HUES64 (cell line): ENCODE results near the gene FGF19.
"Not testable (repeated sequence)": the region's sequence is repeated elsewhere in the genome, so short reads cannot be mapped to it uniquely, and the experiment has no call there.

ENCODE experiments used
- H3K27ac ChIP-seq: 2 replicates; pipeline ENCODE4 v1.7.0; 2013; ENCODE audit warnings: low read depth, low read length, inconsistent platforms
- H3K27me3 ChIP-seq: 2 replicates; pipeline ENCODE4 v1.6.1; 2013; ENCODE audit warnings: mild to moderate bottlenecking, low read length; ENCODE audit not compliant: insufficient read depth
- H3K36me3 ChIP-seq: 2 replicates; pipeline ENCODE4 v1.6.1; 2013; ENCODE audit warnings: mild to moderate bottlenecking, low read length; ENCODE audit not compliant: insufficient read depth
- H3K4me1 ChIP-seq: 2 replicates; pipeline ENCODE4 v1.6.1; 2013; ENCODE audit warnings: mild to moderate bottlenecking, low read length, moderate library complexity; ENCODE audit not compliant: insufficient read depth
- H3K4me3 ChIP-seq: 2 replicates; pipeline ENCODE4 v1.5.1; 2013; ENCODE audit warnings: mild to moderate bottlenecking, low read length, moderate library complexity
- H3K9ac ChIP-seq: 2 replicates; pipeline ENCODE4 v1.6.1; 2013; ENCODE audit warnings: mild to moderate bottlenecking, low read depth, low read length
- H3K9me3 ChIP-seq: 2 replicates; pipeline ENCODE4 v1.6.1; 2013; ENCODE audit warnings: low read depth, low read length; ENCODE audit not compliant: insufficient read depth
- WGBS: fragments of 150-250, 120-280 bp; methylation state at CpG from one replicate; pipeline ENCODE4 v1.1.7; 2013; ENCODE audit warnings: missing lambda C conversion rate; 5-methylcytosine and 5-hydroxymethylcytosine counted together

The FGF19 gene

DNA sequence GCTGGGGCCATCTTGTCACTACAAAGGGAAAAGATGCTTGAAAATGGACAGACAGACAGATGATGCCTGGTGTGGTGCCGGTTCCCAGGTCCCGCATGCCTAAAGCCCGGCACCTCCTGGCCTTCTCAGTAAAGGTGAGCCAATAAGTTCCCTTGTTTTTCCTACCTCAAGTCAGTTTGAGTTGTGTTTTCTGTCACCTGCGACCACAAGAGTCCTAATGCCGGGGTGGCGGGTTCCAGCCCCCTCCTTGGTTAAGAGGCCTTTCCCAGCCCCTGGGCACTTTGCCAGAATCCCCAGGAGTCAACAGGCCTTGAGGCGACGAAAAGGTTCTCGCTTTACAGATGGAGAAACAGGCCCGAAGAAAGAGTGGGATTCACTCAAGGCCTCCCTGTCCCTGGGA is 9.0 kb downstream of the FGF19 start:
- H3K27ac ChIP-seq = no peak overlapping the region
- H3K9ac ChIP-seq = no peak overlapping the region
- no peaks in the 10 kb centered on the region for H3K27me3 ChIP-seq
- 87% methylated on average over 10 of the region's 10 CpGs for WGBS
- no peaks in the 10 kb centered on the region for H3K9me3 ChIP-seq
- H3K4me1 ChIP-seq = peaks cover 2% of the 10 kb centered on the region; the same call in 1 of the 2 replicates
- peaks cover 13% of the 10 kb centered on the region for H3K36me3 ChIP-seq
- H3K4me3 ChIP-seq = no peak overlapping the region

DNA sequence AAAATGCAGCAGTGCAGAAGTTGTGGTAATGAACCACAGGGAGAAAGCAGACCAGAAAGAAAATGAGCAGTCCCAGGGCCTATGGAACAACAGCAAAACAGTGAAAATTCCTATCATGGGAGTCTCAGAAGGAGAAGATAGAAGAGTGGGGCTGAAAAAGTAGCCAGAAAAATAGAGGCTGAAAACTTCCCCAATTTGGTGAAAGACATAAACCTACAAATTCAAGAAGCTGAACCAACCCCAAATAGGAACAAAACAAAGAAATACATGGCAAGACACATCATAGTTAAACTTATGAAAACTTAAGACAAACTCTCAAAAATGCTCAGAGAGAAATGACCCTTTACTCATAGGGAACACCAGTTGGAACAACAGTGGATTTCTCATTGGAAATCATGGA is 11.4 kb downstream of the FGF19 start:
- Histone ChIP-seq H3K9me3 (no peaks in the 10 kb centered on the region), H3K27ac (no peak overlapping the region), H3K4me3 (no peak overlapping the region), H3K27me3 (no peaks in the 10 kb centered on the region), H3K36me3 (no peaks in the 10 kb centered on the region), H3K9ac (no peak overlapping the region), H3K4me1 (no peaks in the 10 kb centered on the region)

DNA sequence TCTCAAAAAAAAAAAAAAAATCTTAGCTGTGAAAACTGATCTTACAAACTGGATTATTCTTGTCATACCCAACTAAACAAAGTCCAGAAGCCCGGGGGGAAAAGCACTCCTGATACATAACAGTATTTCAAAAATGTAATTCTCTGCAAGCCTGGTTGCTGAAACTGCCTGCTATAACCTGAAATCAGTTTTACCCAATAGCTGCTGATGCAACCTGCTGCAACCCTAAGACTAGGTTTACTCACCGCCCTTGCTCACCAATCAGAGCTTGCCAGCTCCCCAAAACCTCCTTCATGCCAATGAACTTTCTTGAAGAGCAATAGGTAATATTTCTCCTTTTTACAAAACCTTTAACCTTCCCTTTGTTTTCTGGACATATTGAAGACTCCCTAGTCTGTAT is 12.4 kb downstream of the FGF19 start:
- Histone ChIP-seq H3K9ac (no peak overlapping the region), H3K4me3 (no peak overlapping the region), H3K27ac (no peak overlapping the region), H3K9me3 (no peaks in the 10 kb centered on the region), H3K4me1 (no peaks in the 10 kb centered on the region), H3K36me3 (no peaks in the 10 kb centered on the region), H3K27me3 (no peaks in the 10 kb centered on the region)
- WGBS = 93% methylated on average over 2 of the region's 2 CpGs

DNA sequence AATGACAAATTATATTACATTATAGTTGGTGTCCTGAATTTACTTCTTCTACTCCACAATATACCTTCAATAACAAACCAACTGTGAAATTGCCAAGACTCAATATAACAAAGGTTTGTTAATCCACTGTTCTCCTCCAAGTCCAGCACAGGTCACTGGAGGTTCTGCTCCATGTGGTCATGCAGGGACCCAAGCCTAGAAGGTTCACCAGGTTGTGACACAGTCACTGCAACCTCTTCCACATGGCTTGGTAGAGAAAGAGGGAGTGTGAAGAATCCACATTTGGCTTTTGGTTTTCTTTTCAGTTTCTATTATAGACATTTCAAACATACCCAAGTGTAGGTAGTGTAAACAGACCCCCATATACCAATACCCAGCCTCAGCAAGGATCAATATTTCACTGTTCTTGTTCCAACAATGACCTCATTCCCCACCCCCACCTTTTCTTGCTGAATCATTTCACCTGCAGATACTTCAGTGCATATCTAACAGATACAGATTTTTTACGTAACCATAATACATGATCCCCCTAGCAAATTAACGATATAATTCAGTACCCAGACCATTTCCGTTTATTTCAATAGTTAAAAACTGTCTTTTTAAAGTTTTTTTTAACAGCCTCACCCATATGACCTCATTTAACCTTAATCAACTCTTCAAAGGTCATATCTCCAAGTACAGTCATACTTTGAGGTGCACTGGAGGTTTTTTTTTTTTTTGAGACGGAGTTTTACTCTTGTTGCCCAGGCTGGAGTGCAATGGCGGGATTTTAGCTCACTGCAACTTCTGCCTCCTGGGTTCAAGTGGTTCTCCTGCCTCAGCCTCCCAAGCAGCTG is 14.1 kb downstream of the FGF19 start:
- Histone ChIP-seq H3K27me3 (peaks cover 8% of the 10 kb centered on the region), H3K4me1 (no peaks in the 10 kb centered on the region), H3K4me3 (no peak overlapping the region), H3K27ac (no peak overlapping the region), H3K36me3 (no peaks in the 10 kb centered on the region), H3K9me3 (no peaks in the 10 kb centered on the region), H3K9ac (no peak overlapping the region)
- WGBS = 97% methylated on average over 5 of the region's 5 CpGs

DNA sequence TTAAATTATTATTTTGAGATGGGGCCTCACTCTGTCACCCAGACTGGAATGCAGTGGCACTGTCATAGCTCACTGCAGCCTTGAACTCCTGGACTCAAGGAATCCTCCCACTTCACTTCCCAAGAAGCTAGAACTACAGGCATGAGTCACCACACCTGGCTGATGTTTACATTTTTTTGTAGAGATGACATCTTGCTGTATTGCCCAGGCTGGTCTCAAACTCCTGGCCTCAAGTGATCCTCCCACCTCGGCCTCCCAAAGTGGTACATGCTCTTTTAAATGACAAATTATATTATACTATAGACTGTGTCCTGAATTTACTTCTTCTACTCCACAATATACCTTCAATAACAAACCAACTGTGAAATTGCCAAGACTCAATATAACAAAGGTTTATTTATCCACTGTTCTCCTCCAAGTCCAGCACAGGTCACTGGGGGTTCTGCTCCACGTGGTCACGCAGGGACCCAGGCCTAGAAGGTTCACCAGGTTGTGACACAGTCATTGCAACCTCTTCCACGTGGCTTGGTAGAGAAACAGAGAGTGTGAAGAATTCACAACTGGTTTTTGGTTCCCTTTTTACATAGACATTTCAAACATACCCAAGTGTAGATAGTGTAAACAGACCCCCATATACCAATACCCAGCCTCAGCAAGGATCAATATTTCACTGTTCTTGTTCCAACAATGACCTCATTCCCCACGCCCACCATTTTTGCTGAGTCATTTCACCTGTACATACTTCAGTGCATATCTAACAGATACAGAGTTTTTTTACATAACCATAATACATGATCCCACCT is 15.7 kb downstream of the FGF19 start:
- 87% methylated on average over 5 of the region's 5 CpGs for WGBS
- not testable (repeated sequence) for H3K4me1 ChIP-seq, H3K9ac ChIP-seq, H3K27me3 ChIP-seq, H3K9me3 ChIP-seq, H3K36me3 ChIP-seq, H3K4me3 ChIP-seq, H3K27ac ChIP-seq

DNA sequence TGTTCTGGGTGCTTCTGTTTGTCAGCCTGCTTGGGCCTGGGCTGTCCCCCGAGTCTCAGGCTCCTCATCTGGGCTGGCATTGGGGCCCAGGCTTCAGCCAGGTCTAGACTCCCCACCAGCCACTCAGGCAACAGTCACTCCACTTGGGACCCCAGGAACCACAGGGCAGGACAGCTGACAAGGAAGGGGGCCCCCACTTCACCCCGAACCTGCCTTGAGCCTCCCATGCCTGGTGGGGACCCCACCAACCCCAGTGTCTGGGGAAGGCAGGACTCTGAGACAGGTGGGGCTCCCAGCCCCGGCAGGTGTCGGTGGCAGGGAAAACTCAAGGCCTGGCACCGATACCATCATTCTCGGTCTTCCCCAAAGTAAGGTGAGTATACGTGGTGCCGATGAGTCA is 17.0 kb downstream of the FGF19 start:
- Histone ChIP-seq H3K27me3 (peaks cover 8% of the 10 kb centered on the region), H3K9ac (no peak overlapping the region), H3K36me3 (no peaks in the 10 kb centered on the region), H3K9me3 (no peaks in the 10 kb centered on the region), H3K27ac (no peak overlapping the region), H3K4me3 (no peak overlapping the region), H3K4me1 (no peaks in the 10 kb centered on the region)
- 95% methylated on average over 8 of the region's 8 CpGs for WGBS

DNA sequence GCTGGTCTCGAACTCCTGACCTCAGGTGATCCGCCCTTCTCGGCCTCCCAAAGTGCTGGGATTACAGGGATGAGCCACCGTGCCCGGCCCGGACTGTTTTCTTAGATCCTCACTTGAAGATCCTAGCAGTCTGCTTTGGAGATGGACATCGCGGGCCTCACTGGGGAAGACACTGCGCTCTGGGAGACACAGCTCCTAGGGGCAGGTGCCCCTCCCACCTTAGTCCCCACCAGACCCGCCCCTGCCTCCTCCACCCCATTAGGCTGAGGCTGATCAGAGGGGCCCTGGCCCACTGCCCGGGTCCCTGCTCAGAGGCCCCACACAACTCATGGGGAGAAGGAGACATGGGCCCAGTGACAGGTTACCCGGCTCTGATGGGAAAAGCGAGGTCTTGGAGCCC is 17.4 kb downstream of the FGF19 start:
- no peaks in the 10 kb centered on the region for H3K36me3 ChIP-seq
- no peak overlapping the region for H3K27ac ChIP-seq
- no peaks in the 10 kb centered on the region for H3K4me1 ChIP-seq
- WGBS = 81% methylated on average over 13 of the region's 13 CpGs
- no peak overlapping the region for H3K9ac ChIP-seq
- H3K27me3 ChIP-seq = peaks cover 8% of the 10 kb centered on the region
- no peaks in the 10 kb centered on the region for H3K9me3 ChIP-seq
- H3K4me3 ChIP-seq = no peak overlapping the region

DNA sequence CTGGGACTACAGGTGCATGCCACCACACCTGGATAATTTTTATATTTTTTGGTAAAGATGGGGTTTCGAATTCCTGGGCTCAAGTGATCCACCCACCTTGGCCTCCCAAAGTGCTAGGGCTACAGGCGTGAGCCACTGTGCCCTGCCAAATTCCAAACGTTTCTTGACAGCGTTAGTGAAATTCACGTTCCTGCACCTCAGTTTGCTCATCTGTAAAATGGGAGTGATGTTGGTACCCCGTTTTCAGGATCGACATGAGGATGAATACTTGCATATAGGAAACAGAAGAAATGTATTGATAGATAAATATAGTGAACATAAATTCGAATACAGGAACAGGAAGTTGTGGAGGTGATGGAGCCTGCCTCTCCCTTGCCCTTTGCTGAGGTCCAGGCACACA is 18.5 kb downstream of the FGF19 start:
- H3K4me3 ChIP-seq = peak overlapping the region; percentile 32; the same call in 1 of the 2 replicates
- no peaks in the 10 kb centered on the region for H3K36me3 ChIP-seq
- 79% methylated on average over 8 of the region's 8 CpGs for WGBS

DNA sequence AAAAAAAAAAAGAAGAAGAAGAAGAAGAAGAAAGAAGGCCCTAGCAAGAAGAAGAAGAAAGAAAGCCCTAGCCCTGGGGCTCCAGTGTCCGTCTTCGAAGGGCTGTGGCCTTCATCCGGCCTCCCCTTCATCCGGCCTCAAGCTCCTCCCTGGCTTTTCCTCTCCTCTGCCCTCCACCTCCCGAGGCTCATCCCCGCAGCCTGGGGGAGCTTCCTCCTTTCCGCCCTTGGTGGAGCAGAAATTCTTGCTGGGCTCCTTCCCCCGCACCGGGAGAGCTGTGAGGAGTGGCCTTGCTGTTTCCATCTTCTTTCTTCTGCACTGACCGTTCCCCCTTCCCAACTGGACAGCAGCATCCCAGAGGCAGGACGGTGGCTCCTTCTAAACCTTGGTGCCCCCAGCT is 19.2 kb downstream of the FGF19 start:
- H3K27ac ChIP-seq = no peak overlapping the region
- H3K4me3 ChIP-seq = no peak overlapping the region
- WGBS = 76% methylated on average over 10 of the region's 11 CpGs
- no peaks in the 10 kb centered on the region for H3K4me1 ChIP-seq
- peaks cover 8% of the 10 kb centered on the region for H3K27me3 ChIP-seq
- H3K9me3 ChIP-seq = no peaks in the 10 kb centered on the region
- H3K9ac ChIP-seq = no peak overlapping the region
- H3K36me3 ChIP-seq = no peaks in the 10 kb centered on the region

More for the DNA sequence above, 18.5 kb downstream of the FGF19 start:
- no peak overlapping the region for H3K9ac ChIP-seq
- H3K4me1 ChIP-seq = no peaks in the 10 kb centered on the region
- H3K9me3 ChIP-seq = no peaks in the 10 kb centered on the region
- no peak overlapping the region for H3K27ac ChIP-seq
- peaks cover 8% of the 10 kb centered on the region for H3K27me3 ChIP-seq

DNA sequence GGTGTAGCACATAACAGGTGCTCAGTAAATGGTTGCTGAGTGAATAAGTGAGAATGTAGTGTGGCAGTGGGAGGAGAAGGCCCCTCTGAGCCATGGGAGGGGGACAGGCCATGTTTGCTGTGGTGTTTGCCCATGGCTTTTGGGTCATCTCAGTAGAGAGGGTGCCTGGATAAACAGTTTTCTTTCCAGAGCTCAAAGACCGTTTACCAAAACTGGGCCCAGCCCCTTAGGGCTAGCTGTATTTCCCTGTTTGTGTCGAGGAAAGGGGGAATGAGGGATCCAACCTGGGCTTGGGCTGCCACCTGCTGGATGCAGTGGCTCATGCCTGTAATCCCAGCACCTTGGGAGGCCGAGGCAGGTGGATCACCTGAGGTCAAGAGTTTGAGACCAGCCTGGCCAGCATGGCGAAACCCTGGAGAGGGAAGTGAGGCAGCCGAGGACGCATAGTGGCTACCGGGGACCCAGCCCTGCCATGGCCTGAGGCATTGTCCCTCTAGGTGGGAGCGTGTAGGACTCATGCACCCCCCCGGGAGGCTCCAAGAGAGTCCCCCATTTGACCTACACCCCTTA is 20.0 kb downstream of the FGF19 start:
- H3K27ac ChIP-seq = no peak overlapping the region
- 67% methylated on average over 9 of the region's 9 CpGs for WGBS
- no peaks in the 10 kb centered on the region for H3K36me3 ChIP-seq
- no peaks in the 10 kb centered on the region for H3K4me1 ChIP-seq
- no peak overlapping the region for H3K4me3 ChIP-seq
- H3K9ac ChIP-seq = no peak overlapping the region
- H3K27me3 ChIP-seq = peaks cover 8% of the 10 kb centered on the region
- H3K9me3 ChIP-seq = no peaks in the 10 kb centered on the region

DNA sequence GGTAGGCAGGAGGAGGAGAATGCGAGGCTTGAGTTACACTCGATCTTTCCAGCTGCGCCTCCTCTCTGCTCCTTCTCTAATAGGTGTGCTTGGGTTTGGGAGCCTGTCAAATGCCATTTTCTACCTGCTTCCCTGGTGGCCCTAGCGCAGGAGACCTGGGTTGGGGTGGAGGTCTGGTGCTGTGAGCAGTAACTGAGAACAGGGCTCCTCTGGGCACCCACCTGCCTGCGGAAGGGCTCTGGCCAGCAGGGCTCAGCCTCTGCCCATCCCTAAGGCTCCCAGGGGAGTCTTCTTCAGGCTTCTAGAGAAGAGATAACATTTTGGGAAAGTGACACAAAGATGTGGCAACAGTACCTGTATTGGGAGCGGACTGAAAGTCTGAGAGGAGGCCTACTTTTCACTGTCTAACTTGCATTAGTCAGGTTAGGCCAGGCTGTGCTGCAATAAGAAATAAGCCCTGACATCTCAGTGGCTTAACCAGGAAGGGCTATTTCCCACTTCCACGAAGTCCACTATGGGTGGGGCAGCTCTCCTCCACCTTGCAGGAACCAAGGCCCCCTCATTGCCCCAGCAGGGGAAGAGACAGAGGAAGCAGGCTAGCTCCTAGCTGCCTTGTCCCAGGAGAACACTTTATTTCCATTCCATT is 21.0 kb downstream of the FGF19 start:
- Histone ChIP-seq H3K4me3 (no peak overlapping the region), H3K36me3 (no peaks in the 10 kb centered on the region), H3K27ac (no peak overlapping the region), H3K27me3 (peaks cover 8% of the 10 kb centered on the region), H3K9ac (no peak overlapping the region), H3K9me3 (no peaks in the 10 kb centered on the region), H3K4me1 (no peaks in the 10 kb centered on the region)
- WGBS = 84% methylated on average over 7 of the region's 7 CpGs
